Measurements from ENCODE around the gene SDK1. TPM values are rescaled to one million over a fixed set of nuclear protein-coding genes. Genes with fewer than 3 reads are reported as not detected.

The SDK1 gene
- polyA plus RNA-seq, 2 donors: 0.33 to 0.47 TPM

DNA sequence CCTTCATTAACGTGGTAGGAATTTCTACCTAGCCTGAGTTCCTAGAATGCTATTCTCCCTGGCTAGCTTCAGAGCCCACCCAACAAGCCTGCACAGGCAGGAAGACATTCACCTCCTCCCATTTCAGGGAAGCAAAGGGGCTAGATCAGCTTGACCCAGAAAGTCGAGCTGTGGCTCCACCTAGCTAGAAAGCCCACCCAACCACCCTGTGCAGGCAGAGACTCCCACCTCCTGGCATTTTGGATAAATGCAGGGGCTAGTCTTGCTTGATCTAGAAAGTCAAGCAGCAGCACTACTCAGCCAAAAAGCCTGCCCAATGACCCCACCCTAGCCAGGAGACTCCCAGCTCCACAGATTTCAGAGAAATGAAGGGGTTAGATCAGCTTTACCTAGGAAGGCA, 479.5 kb downstream of the SDK1 start:
- no peaks in the 10 kb centered on the region for H3K4me1 ChIP-seq (ENCODE audit: control insufficient read depth in 2 of 2, insufficient read depth in 2 of 2, low read length in 1 of 2)
- WGBS, 2 donors: 79 to 82% methylated on average over 2 of the region's 2 CpGs
- no peaks in the 10 kb centered on the region for H3K27me3 ChIP-seq (ENCODE audit: control insufficient read depth in 1 of 2, insufficient read depth in 2 of 2, low read length in 2 of 2)

DNA sequence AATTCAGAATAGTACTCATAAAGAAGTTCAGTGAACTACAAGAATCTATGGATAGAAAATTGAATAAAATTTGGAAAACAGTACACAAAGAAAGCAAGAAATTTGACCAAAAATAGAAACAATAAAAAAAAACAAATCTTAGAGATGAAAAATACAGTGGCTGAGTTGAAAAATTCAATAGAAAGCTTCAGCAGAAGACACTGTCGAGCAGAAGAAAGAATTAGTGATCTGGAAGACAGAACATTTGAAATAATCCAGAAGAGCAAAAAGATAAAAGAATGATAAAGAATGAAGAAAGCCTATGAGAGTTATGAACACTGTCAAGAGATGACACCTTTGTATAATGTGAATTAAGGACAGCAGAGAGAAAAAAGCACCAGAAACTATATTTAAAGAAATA, 480.6 kb downstream of the SDK1 start:
- H3K9me3 ChIP-seq (ENCODE audit: control insufficient read depth in 2 of 2, insufficient read depth in 1 of 2, low read depth in 1 of 2, low read length in 1 of 2): peaks cover 4 to 6% of the 10 kb centered on the region in 2 donors
- WGBS, 2 donors: 89 to 92% methylated on average over 1 of the region's 1 CpG
- H3K27me3 ChIP-seq (ENCODE audit: control insufficient read depth in 1 of 2, insufficient read depth in 2 of 2, low read length in 2 of 2): no peaks in the 10 kb centered on the region
- H3K36me3 ChIP-seq (ENCODE audit: control insufficient read depth in 2 of 2, insufficient read depth in 2 of 2, low read length in 1 of 2): no peaks in the 10 kb centered on the region
- H3K4me1 ChIP-seq (ENCODE audit: control insufficient read depth in 2 of 2, insufficient read depth in 2 of 2, low read length in 1 of 2): no peaks in the 10 kb centered on the region
- no peak overlapping the region for H3K27ac ChIP-seq (ENCODE audit: low read depth in 2 of 2, low read length in 1 of 2)
- no peak overlapping the region for H3K4me3 ChIP-seq (ENCODE audit: low read depth in 1 of 2, low read length in 2 of 2)

More for the DNA sequence above, 479.5 kb downstream of the SDK1 start:
- Histone ChIP-seq H3K9me3 (ENCODE audit: control insufficient read depth in 2 of 2, insufficient read depth in 1 of 2, low read depth in 1 of 2, low read length in 1 of 2) (peaks cover 4 to 6% of the 10 kb centered on the region in 2 donors), H3K36me3 (ENCODE audit: control insufficient read depth in 2 of 2, insufficient read depth in 2 of 2, low read length in 1 of 2) (no peaks in the 10 kb centered on the region), H3K4me3 (ENCODE audit: low read depth in 1 of 2, low read length in 2 of 2) (no peak overlapping the region), H3K27ac (ENCODE audit: low read depth in 2 of 2, low read length in 1 of 2) (no peak overlapping the region)

GRCh38 chr7:3787717-3788264, 486.7 kb downstream of the SDK1 start:
- H3K36me3 ChIP-seq (ENCODE audit: control insufficient read depth in 2 of 2, insufficient read depth in 2 of 2, low read length in 1 of 2): no peaks in the 10 kb centered on the region
- 60 to 62% methylated on average over 15 of the region's 15 CpGs for WGBS, 2 donors
- peaks cover 0 to 2% of the 10 kb centered on the region in 2 donors for H3K4me1 ChIP-seq (ENCODE audit: control insufficient read depth in 2 of 2, insufficient read depth in 2 of 2, low read length in 1 of 2)
- H3K27ac ChIP-seq (ENCODE audit: low read depth in 2 of 2, low read length in 1 of 2): no peak overlapping the region
- no peak overlapping the region for H3K4me3 ChIP-seq (ENCODE audit: low read depth in 1 of 2, low read length in 2 of 2)
- no peaks in the 10 kb centered on the region for H3K27me3 ChIP-seq (ENCODE audit: control insufficient read depth in 1 of 2, insufficient read depth in 2 of 2, low read length in 2 of 2)
- H3K9me3 ChIP-seq (ENCODE audit: control insufficient read depth in 2 of 2, insufficient read depth in 1 of 2, low read depth in 1 of 2, low read length in 1 of 2): no peaks in the 10 kb centered on the region

- Histone ChIP-seq H3K4me3 (ENCODE audit: low read depth in 1 of 2, low read length in 2 of 2) (no peak overlapping the region), H3K36me3 (ENCODE audit: control insufficient read depth in 2 of 2, insufficient read depth in 2 of 2, low read length in 1 of 2) (no peaks in the 10 kb centered on the region), H3K27ac (ENCODE audit: low read depth in 2 of 2, low read length in 1 of 2) (no peak overlapping the region), H3K4me1 (ENCODE audit: control insufficient read depth in 2 of 2, insufficient read depth in 2 of 2, low read length in 1 of 2) (peaks cover 0 to 2% of the 10 kb centered on the region in 2 donors), H3K27me3 (ENCODE audit: control insufficient read depth in 1 of 2, insufficient read depth in 2 of 2, low read length in 2 of 2) (no peaks in the 10 kb centered on the region), H3K9me3 (ENCODE audit: control insufficient read depth in 2 of 2, insufficient read depth in 1 of 2, low read depth in 1 of 2, low read length in 1 of 2) (no peaks in the 10 kb centered on the region)
- 89 to 91% methylated on average over 2 of the region's 2 CpGs for WGBS, 2 donors
Observed at GRCh38 chr7:3790803-3791202, 489.8 kb downstream of the SDK1 start.

GRCh38 chr7:3791327-3791726, 490.3 kb downstream of the SDK1 start:
- 76 to 79% methylated on average over 9 of the region's 9 CpGs for WGBS, 2 donors
- Histone ChIP-seq H3K4me1 (ENCODE audit: control insufficient read depth in 2 of 2, insufficient read depth in 2 of 2, low read length in 1 of 2) (peaks cover 0 to 2% of the 10 kb centered on the region in 2 donors), H3K27ac (ENCODE audit: low read depth in 2 of 2, low read length in 1 of 2) (no peak overlapping the region), H3K9me3 (ENCODE audit: control insufficient read depth in 2 of 2, insufficient read depth in 1 of 2, low read depth in 1 of 2, low read length in 1 of 2) (no peaks in the 10 kb centered on the region), H3K36me3 (ENCODE audit: control insufficient read depth in 2 of 2, insufficient read depth in 2 of 2, low read length in 1 of 2) (no peaks in the 10 kb centered on the region), H3K27me3 (ENCODE audit: control insufficient read depth in 1 of 2, insufficient read depth in 2 of 2, low read length in 2 of 2) (no peaks in the 10 kb centered on the region), H3K4me3 (ENCODE audit: low read depth in 1 of 2, low read length in 2 of 2) (no peak overlapping the region)

- Histone ChIP-seq H3K9me3 (ENCODE audit: control insufficient read depth in 2 of 2, insufficient read depth in 1 of 2, low read depth in 1 of 2, low read length in 1 of 2) (no peaks in the 10 kb centered on the region), H3K27ac (ENCODE audit: low read depth in 2 of 2, low read length in 1 of 2) (no peak overlapping the region), H3K4me3 (ENCODE audit: low read depth in 1 of 2, low read length in 2 of 2) (no peak overlapping the region), H3K4me1 (ENCODE audit: control insufficient read depth in 2 of 2, insufficient read depth in 2 of 2, low read length in 1 of 2) (peaks cover 0 to 2% of the 10 kb centered on the region in 2 donors), H3K36me3 (ENCODE audit: control insufficient read depth in 2 of 2, insufficient read depth in 2 of 2, low read length in 1 of 2) (no peaks in the 10 kb centered on the region), H3K27me3 (ENCODE audit: control insufficient read depth in 1 of 2, insufficient read depth in 2 of 2, low read length in 2 of 2) (no peaks in the 10 kb centered on the region)
- 65 to 73% methylated on average over 4 of the region's 4 CpGs for WGBS, 2 donors
Observed at GRCh38 chr7:3795141-3795540, 494.1 kb downstream of the SDK1 start.

GRCh38 chr7:3795781-3796180, 494.7 kb downstream of the SDK1 start:
- Histone ChIP-seq H3K27me3 (ENCODE audit: control insufficient read depth in 1 of 2, insufficient read depth in 2 of 2, low read length in 2 of 2) (no peaks in the 10 kb centered on the region), H3K27ac (ENCODE audit: low read depth in 2 of 2, low read length in 1 of 2) (no peak overlapping the region), H3K4me3 (ENCODE audit: low read depth in 1 of 2, low read length in 2 of 2) (no peak overlapping the region), H3K9me3 (ENCODE audit: control insufficient read depth in 2 of 2, insufficient read depth in 1 of 2, low read depth in 1 of 2, low read length in 1 of 2) (no peaks in the 10 kb centered on the region), H3K4me1 (ENCODE audit: control insufficient read depth in 2 of 2, insufficient read depth in 2 of 2, low read length in 1 of 2) (peaks cover 0 to 2% of the 10 kb centered on the region in 2 donors), H3K36me3 (ENCODE audit: control insufficient read depth in 2 of 2, insufficient read depth in 2 of 2, low read length in 1 of 2) (no peaks in the 10 kb centered on the region)
- 69 to 73% methylated on average over 3 of the region's 3 CpGs for WGBS, 2 donors

- WGBS, 2 donors: 82 to 86% methylated on average over 3 of the region's 3 CpGs
- H3K4me3 ChIP-seq (ENCODE audit: low read depth in 1 of 2, low read length in 2 of 2): no peak overlapping the region
- no peaks in the 10 kb centered on the region for H3K27me3 ChIP-seq (ENCODE audit: control insufficient read depth in 1 of 2, insufficient read depth in 2 of 2, low read length in 2 of 2)
- H3K4me1 ChIP-seq (ENCODE audit: control insufficient read depth in 2 of 2, insufficient read depth in 2 of 2, low read length in 1 of 2): no peaks in the 10 kb centered on the region
- no peaks in the 10 kb centered on the region for H3K9me3 ChIP-seq (ENCODE audit: control insufficient read depth in 2 of 2, insufficient read depth in 1 of 2, low read depth in 1 of 2, low read length in 1 of 2)
- H3K27ac ChIP-seq (ENCODE audit: low read depth in 2 of 2, low read length in 1 of 2): no peak overlapping the region
- H3K36me3 ChIP-seq (ENCODE audit: control insufficient read depth in 2 of 2, insufficient read depth in 2 of 2, low read length in 1 of 2): no peaks in the 10 kb centered on the region
Observed at GRCh38 chr7:3805151-3805550, 504.1 kb downstream of the SDK1 start.

GRCh38 chr7:3806516-3806915, 505.5 kb downstream of the SDK1 start:
- no peaks in the 10 kb centered on the region for H3K4me1 ChIP-seq (ENCODE audit: control insufficient read depth in 2 of 2, insufficient read depth in 2 of 2, low read length in 1 of 2)
- no peaks in the 10 kb centered on the region for H3K27me3 ChIP-seq (ENCODE audit: control insufficient read depth in 1 of 2, insufficient read depth in 2 of 2, low read length in 2 of 2)
- H3K27ac ChIP-seq (ENCODE audit: low read depth in 2 of 2, low read length in 1 of 2): no peak overlapping the region
- H3K9me3 ChIP-seq (ENCODE audit: control insufficient read depth in 2 of 2, insufficient read depth in 1 of 2, low read depth in 1 of 2, low read length in 1 of 2): no peaks in the 10 kb centered on the region
- WGBS, 2 donors: 76 to 92% methylated on average over 8 of the region's 8 CpGs
- H3K36me3 ChIP-seq (ENCODE audit: control insufficient read depth in 2 of 2, insufficient read depth in 2 of 2, low read length in 1 of 2): no peaks in the 10 kb centered on the region
- no peak overlapping the region for H3K4me3 ChIP-seq (ENCODE audit: low read depth in 1 of 2, low read length in 2 of 2)

GRCh38 chr7:3807824-3808223, 506.8 kb downstream of the SDK1 start:
- no peak overlapping the region for H3K4me3 ChIP-seq (ENCODE audit: low read depth in 1 of 2, low read length in 2 of 2)
- no peak overlapping the region for H3K27ac ChIP-seq (ENCODE audit: low read depth in 2 of 2, low read length in 1 of 2)
- no peaks in the 10 kb centered on the region for H3K27me3 ChIP-seq (ENCODE audit: control insufficient read depth in 1 of 2, insufficient read depth in 2 of 2, low read length in 2 of 2)
- H3K36me3 ChIP-seq (ENCODE audit: control insufficient read depth in 2 of 2, insufficient read depth in 2 of 2, low read length in 1 of 2): no peaks in the 10 kb centered on the region
- WGBS, 2 donors: 90 to 91% methylated on average over 9 of the region's 9 CpGs
- H3K9me3 ChIP-seq (ENCODE audit: control insufficient read depth in 2 of 2, insufficient read depth in 1 of 2, low read depth in 1 of 2, low read length in 1 of 2): no peaks in the 10 kb centered on the region
- H3K4me1 ChIP-seq (ENCODE audit: control insufficient read depth in 2 of 2, insufficient read depth in 2 of 2, low read length in 1 of 2): no peaks in the 10 kb centered on the region

Measured in esophagus (tissue), 2 donors.